Natural killer cell (primary cell): ENCODE measurements around the gene SLC6A12. TPM values are rescaled to one million over a fixed set of nuclear protein-coding genes. Genes with fewer than 3 reads are reported as not detected.

Experiments used
- ATAC-seq, 3 donors: fragments of 150-1000 bp in 2 of 3; fragments of 200-7000 bp in 1 of 3; cut with Tn5 transposase; 1 replicate in 1 of 3; 2 replicates in 2 of 3; pipeline ENCODE4 v1.10.0; 2021; ENCODE audit warnings: mild to moderate bottlenecking in 2 of 3, moderate library complexity in 2 of 3
- DNase-seq, 2 donors: peaks; one replicate each; pipeline versions ENCODE4 v3.0.0 to v3.0.0-alpha.2; 2013 to 2021; ENCODE audit warnings: mixed read lengths in 1 of 2
- H3K27ac ChIP-seq: one replicate; pipeline ENCODE4 v1.5.1; 2013; ENCODE audit warnings: mild to moderate bottlenecking, low read length
- H3K27me3 ChIP-seq: one replicate; pipeline ENCODE4 v1.6.1; 2013; ENCODE audit warnings: low read length; ENCODE audit not compliant: control insufficient read depth, insufficient read depth
- H3K36me3 ChIP-seq: one replicate; pipeline ENCODE4 v1.6.1; 2013; ENCODE audit warnings: low read length; ENCODE audit not compliant: control insufficient read depth, insufficient read depth
- H3K4me1 ChIP-seq: one replicate; pipeline ENCODE4 v1.6.1; 2013; ENCODE audit warnings: low read length; ENCODE audit not compliant: control insufficient read depth, insufficient read depth
- H3K4me3 ChIP-seq: one replicate; pipeline ENCODE4 v1.5.1; 2013; ENCODE audit warnings: low read length
- H3K9me3 ChIP-seq: one replicate; pipeline ENCODE4 v1.6.1; 2013; ENCODE audit warnings: low read length; ENCODE audit not compliant: control insufficient read depth, insufficient read depth
- H3K27ac Mint-ChIP-seq, 2 donors: one replicate each; pipeline ENCODE4 v1.8.0; 2022; ENCODE audit warnings: mild to moderate bottlenecking in 2 of 2, mixed read lengths in 2 of 2, moderate library complexity in 1 of 2
- H3K27me3 Mint-ChIP-seq, 2 donors: one replicate each; pipeline ENCODE4 v1.8.0; 2022; ENCODE audit warnings: low read depth in 2 of 2, mixed read lengths in 2 of 2
- H3K36me3 Mint-ChIP-seq: one replicate; pipeline ENCODE4 v1.8.0; 2022; ENCODE audit warnings: mixed read lengths
- H3K4me1 Mint-ChIP-seq, 2 donors: one replicate each; pipeline ENCODE4 v1.8.0; 2022; ENCODE audit warnings: mixed read lengths in 2 of 2
- H3K4me3 Mint-ChIP-seq: one replicate; pipeline ENCODE4 v1.8.0; 2022; ENCODE audit warnings: mild to moderate bottlenecking, moderate library complexity, mixed read lengths
- H3K9me3 Mint-ChIP-seq, 2 donors: one replicate each; pipeline ENCODE4 v1.8.0; 2022; ENCODE audit warnings: mixed read lengths in 2 of 2
- CTCF ChIP-seq: fragments of 200-600 bp; IDR thresholded peaks from one replicate; pipeline ENCODE4 v1.8.0; 2022; ENCODE audit warnings: antibody characterized with exemption
- WGBS: methylation state at CpG from one replicate; pipeline ENCODE4 v1.1.7; 2013; ENCODE audit warnings: missing lambda C conversion rate; ENCODE audit not compliant: insufficient coverage; 5-methylcytosine and 5-hydroxymethylcytosine counted together
- intact Hi-C: fragments of 100-400 bp; cut with micrococcal nuclease; formaldehyde crosslinking; loops from one replicate; pipeline ENCODE4 v1.14.2; 2022
- total RNA-seq, 4 donors: library from RNA; stranded (reverse); fragments of 120-200 nt in 1 of 4; gene quantifications; one replicate each; pipeline versions ENCODE4 v1.2.3 to v1.2.4, GENCODE V29; 2013 to 2022

SLC6A12 gene
- total RNA-seq, 3 donors from 2014 or later (not counting 1 experiment from before 2014, with no cell fraction given): 0.54 to 0.70 TPM; not detected in 1

- ATAC-seq: no peak
- H3K27ac Mint-ChIP-seq: no peak overlapping the region
- H3K4me1 Mint-ChIP-seq: no peaks in the 10 kb centered on the region
- peaks cover 17 to 33% of the 10 kb centered on the region in 2 donors for H3K27me3 Mint-ChIP-seq
- Histone ChIP-seq H3K36me3 (no peaks in the 10 kb centered on the region), H3K4me1 (no peaks in the 10 kb centered on the region), H3K27ac (no peak overlapping the region), H3K9me3 (no peaks in the 10 kb centered on the region), H3K27me3 (no peaks in the 10 kb centered on the region), H3K4me3 (no peak overlapping the region)
- intact Hi-C loops: no loop called here
- H3K36me3 Mint-ChIP-seq: no peaks in the 10 kb centered on the region
- H3K4me3 Mint-ChIP-seq: no peak overlapping the region
- no peak for DNase-seq
- H3K9me3 Mint-ChIP-seq: peaks cover 0 to 2% of the 10 kb centered on the region in 2 donors
- WGBS: 75% methylated on average over 5 of the region's 5 CpGs
- TF ChIP-seq CTCF: no peak
Measured at GRCh38 chr12:195156-195555, 18.8 kb downstream of the SLC6A12 start.

DNA sequence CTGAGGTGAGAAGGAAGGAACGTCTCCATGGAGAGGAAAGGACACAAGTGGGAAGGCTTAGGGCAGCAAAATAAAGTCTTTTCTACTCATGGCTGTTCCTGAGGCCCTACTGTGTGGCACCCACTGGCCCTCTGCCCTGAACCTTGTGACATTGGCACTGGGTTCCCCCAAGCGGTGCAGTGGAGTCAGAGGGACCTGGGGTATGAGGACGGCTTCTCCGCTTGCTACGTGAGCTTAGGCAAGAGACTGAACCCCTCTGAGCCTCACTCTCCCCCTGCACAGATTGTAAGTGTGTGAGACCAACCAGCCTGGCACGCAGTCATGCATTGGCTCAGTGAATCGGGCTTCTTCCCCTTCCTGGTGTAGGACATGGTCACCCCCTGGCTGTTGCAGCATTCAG, 19.7 kb downstream of the SLC6A12 start:
- Histone ChIP-seq H3K27me3 (peaks cover 4% of the 10 kb centered on the region), H3K4me1 (peaks cover 5% of the 10 kb centered on the region), H3K27ac (no peak overlapping the region), H3K4me3 (no peak overlapping the region), H3K36me3 (no peaks in the 10 kb centered on the region), H3K9me3 (no peaks in the 10 kb centered on the region)
- no peak for ATAC-seq
- intact Hi-C loops: no loop called here
- Mint-ChIP-seq H3K4me3 (no peak overlapping the region), H3K27ac (no peak overlapping the region), H3K27me3 (peaks cover 17 to 33% of the 10 kb centered on the region in 2 donors), H3K4me1 (peaks cover 0 to 6% of the 10 kb centered on the region in 2 donors), H3K9me3 (peaks cover 0 to 2% of the 10 kb centered on the region in 2 donors), H3K36me3 (no peaks in the 10 kb centered on the region)
- no peak for DNase-seq
- no peak for TF ChIP-seq CTCF
- WGBS: 92% methylated on average over 7 of the region's 7 CpGs

- Histone ChIP-seq H3K27me3 (peaks cover 4% of the 10 kb centered on the region), H3K9me3 (no peaks in the 10 kb centered on the region), H3K4me1 (peaks cover 11% of the 10 kb centered on the region), H3K36me3 (no peaks in the 10 kb centered on the region), H3K4me3 (no peak overlapping the region), H3K27ac (no peak overlapping the region)
- no peak for TF ChIP-seq CTCF
- WGBS: 90% methylated on average over 10 of the region's 10 CpGs
- peaks cover 22 to 27% of the 10 kb centered on the region in 2 donors for H3K27me3 Mint-ChIP-seq
- H3K9me3 Mint-ChIP-seq: peaks cover 0 to 2% of the 10 kb centered on the region in 2 donors
- H3K27ac Mint-ChIP-seq: no peak overlapping the region
- no peak for DNase-seq
- no peak for ATAC-seq
- H3K4me1 Mint-ChIP-seq: peaks cover 0 to 13% of the 10 kb centered on the region in 2 donors
- no peaks in the 10 kb centered on the region for H3K36me3 Mint-ChIP-seq
- H3K4me3 Mint-ChIP-seq: no peak overlapping the region
- intact Hi-C loops: no loop called here
Measured at GRCh38 chr12:193261-193660, 20.7 kb downstream of the SLC6A12 start.

DNA sequence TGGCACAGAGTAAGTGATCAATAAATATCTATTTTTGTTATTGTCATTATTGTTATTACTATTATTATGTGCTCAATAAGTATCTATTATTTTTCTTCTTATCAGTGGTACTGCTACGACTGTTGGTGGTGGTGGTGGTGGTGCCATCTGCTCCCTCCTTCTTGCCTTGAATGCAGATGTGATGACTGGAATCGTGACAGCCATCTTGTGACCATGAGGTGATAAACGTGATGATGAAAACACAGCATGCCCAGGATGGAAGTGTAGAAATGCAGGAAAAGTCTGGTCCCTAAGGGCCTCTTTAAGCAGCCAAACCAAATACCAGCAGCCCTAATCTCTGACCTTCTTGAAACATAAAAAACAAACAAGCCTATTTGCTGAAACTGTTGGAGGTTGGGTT, 22.4 kb downstream of the SLC6A12 start:
- H3K36me3 Mint-ChIP-seq: no peaks in the 10 kb centered on the region
- H3K9me3 ChIP-seq: no peaks in the 10 kb centered on the region
- no peak overlapping the region for H3K27ac Mint-ChIP-seq
- intact Hi-C loops: no loop called here
- 93% methylated on average over 3 of the region's 3 CpGs for WGBS
- no peak for ATAC-seq
- DNase-seq: no peak
- TF ChIP-seq CTCF: no peak
- H3K4me1 ChIP-seq: peaks cover 18% of the 10 kb centered on the region
- no peaks in the 10 kb centered on the region for H3K9me3 Mint-ChIP-seq
- peaks cover 4 to 17% of the 10 kb centered on the region in 2 donors for H3K4me1 Mint-ChIP-seq
- H3K27ac ChIP-seq: no peak overlapping the region
- H3K27me3 ChIP-seq: peaks cover 4% of the 10 kb centered on the region
- no peaks in the 10 kb centered on the region for H3K36me3 ChIP-seq
- peaks cover 18 to 21% of the 10 kb centered on the region in 2 donors for H3K27me3 Mint-ChIP-seq
- no peak overlapping the region for H3K4me3 ChIP-seq
- no peak overlapping the region for H3K4me3 Mint-ChIP-seq
